ENCODE results near the gene XRCC3. TPM values are rescaled to one million over a fixed set of nuclear protein-coding genes. Genes with fewer than 3 reads are reported as not detected.

The XRCC3 gene
- total RNA-seq, 1 donor from 2014 or later: 30.2 TPM

DNA sequence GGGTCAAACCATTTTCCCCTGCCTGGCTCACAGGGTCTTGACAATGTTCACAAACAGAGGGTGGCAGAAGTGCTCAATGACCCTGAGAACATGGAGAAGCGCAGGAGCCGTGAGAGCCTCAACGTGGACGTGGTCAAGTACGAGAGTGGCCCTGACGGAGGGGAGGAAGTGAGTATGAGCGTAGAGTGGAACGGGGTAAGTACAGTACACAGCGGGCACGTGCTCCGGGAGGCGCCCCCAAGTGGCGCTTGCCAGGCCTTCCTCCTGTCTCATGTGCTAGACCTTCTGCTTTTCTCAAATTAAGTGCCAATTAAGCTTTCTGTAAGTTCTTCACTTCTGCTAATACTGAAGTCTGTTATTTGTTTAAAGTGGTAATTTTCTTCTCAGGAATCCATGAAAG, 35.9 kb downstream of the XRCC3 start:
- Mint-ChIP-seq H3K36me3 (ENCODE audit: insufficient read depth) (peaks cover 25% of the 10 kb centered on the region), H3K27ac (peak overlapping the region; percentile 33), H3K4me1 (ENCODE audit: low read depth) (no peaks in the 10 kb centered on the region), H3K4me3 (ENCODE audit: low read depth) (no peak overlapping the region), H3K9me3 (ENCODE audit: low read depth) (no peaks in the 10 kb centered on the region), H3K27me3 (no peaks in the 10 kb centered on the region)
- DNase-seq (ENCODE audit: low spot score, unreplicated experiment): no peak
- TF ChIP-seq, protein P1, sequence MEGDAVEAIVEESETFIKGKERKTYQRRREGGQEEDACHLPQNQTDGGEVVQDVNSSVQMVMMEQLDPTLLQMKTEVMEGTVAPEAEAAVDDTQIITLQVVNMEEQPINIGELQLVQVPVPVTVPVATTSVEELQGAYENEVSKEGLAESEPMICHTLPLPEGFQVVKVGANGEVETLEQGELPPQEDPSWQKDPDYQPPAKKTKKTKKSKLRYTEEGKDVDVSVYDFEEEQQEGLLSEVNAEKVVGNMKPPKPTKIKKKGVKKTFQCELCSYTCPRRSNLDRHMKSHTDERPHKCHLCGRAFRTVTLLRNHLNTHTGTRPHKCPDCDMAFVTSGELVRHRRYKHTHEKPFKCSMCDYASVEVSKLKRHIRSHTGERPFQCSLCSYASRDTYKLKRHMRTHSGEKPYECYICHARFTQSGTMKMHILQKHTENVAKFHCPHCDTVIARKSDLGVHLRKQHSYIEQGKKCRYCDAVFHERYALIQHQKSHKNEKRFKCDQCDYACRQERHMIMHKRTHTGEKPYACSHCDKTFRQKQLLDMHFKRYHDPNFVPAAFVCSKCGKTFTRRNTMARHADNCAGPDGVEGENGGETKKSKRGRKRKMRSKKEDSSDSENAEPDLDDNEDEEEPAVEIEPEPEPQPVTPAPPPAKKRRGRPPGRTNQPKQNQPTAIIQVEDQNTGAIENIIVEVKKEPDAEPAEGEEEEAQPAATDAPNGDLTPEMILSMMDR (IDR thresholded peaks at IDR 0.05; ENCODE audit: unreplicated experiment): peak; percentile 43

DNA sequence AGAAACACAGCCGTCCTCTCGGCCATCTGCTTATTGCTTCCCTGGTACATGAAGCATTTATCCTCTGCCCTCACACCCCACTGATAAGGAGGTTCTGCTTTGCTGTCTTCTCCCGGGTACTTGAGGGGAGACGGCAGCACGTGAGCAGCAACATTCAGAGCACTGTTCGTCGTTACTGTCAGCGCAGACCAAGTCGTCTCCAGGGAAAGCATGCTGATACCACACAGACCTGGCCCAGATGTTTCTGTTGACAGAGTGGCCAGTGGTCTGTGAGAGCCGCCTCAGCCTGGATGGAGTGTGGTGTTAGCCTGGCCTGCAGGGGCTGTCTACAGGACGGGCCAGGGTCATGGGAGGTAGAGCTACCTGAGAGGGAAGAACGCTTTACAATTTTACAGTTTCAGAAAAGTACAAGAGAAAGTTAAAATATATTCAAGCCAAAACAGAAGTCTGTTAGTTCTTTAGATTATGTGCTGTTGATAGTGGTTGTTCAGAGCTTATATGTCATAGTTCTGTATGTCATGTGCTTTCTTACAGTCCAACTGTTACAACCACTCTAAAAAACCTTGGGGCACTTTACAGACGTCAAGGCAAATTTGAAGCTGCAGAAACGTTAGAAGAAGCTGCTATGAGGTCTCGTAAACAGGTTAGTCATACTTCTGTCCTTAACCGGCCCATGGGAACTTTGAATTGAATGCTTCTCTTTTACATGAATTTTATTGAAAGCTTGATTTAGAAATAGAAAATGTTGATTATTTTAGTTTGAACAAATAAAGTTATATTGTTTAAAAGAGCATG, 38.2 kb downstream of the XRCC3 start:
- no peaks in the 10 kb centered on the region for H3K27me3 Mint-ChIP-seq
- H3K9me3 Mint-ChIP-seq (ENCODE audit: low read depth): no peaks in the 10 kb centered on the region
- H3K27ac Mint-ChIP-seq: peak overlapping the region; percentile 65
- no peak for DNase-seq (ENCODE audit: low spot score, unreplicated experiment)
- TF ChIP-seq, protein P1 (IDR thresholded peaks at IDR 0.05; ENCODE audit: unreplicated experiment): no peak
- H3K36me3 Mint-ChIP-seq (ENCODE audit: insufficient read depth): peaks cover 33% of the 10 kb centered on the region
- H3K4me3 Mint-ChIP-seq (ENCODE audit: low read depth): no peak overlapping the region
- no peaks in the 10 kb centered on the region for H3K4me1 Mint-ChIP-seq (ENCODE audit: low read depth)

DNA sequence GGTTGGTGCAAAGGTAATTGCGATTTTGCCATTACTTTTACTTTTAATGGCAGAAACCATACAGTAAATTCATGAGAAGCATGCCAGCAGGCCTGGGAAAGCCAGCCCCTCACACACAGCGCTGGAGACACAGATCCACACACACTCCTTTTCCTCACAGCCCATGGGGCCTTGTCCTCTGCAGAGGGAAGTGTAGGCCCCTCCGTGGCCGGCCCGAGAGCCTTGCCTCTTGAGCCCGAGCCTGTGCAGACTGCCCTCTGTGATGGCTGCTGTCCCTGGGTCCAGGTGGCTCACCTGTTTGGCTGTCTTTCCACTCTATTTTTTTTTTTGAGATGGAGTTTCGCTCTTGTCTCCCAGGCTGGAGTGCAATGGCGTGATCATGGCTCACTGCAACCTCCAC, 39.3 kb downstream of the XRCC3 start:
- Mint-ChIP-seq H3K4me3 (ENCODE audit: low read depth) (no peak overlapping the region), H3K9me3 (ENCODE audit: low read depth) (no peaks in the 10 kb centered on the region), H3K27ac (no peak overlapping the region), H3K36me3 (ENCODE audit: insufficient read depth) (peaks cover 30% of the 10 kb centered on the region), H3K27me3 (no peaks in the 10 kb centered on the region), H3K4me1 (ENCODE audit: low read depth) (no peaks in the 10 kb centered on the region)
- TF ChIP-seq, protein P1 (IDR thresholded peaks at IDR 0.05; ENCODE audit: unreplicated experiment): no peak
- DNase-seq (ENCODE audit: low spot score, unreplicated experiment): no peak

GRCh38 chr14:103671911-103672310, 43.3 kb downstream of the XRCC3 start:
- peaks cover 21% of the 10 kb centered on the region for H3K36me3 Mint-ChIP-seq (ENCODE audit: insufficient read depth)
- H3K4me1 Mint-ChIP-seq (ENCODE audit: low read depth): no peaks in the 10 kb centered on the region
- DNase-seq (ENCODE audit: low spot score, unreplicated experiment): no peak
- TF ChIP-seq, protein P1 (IDR thresholded peaks at IDR 0.05; ENCODE audit: unreplicated experiment): no peak
- H3K27ac Mint-ChIP-seq: peak overlapping the region; percentile 4
- no peaks in the 10 kb centered on the region for H3K9me3 Mint-ChIP-seq (ENCODE audit: low read depth)
- H3K27me3 Mint-ChIP-seq: no peaks in the 10 kb centered on the region
- H3K4me3 Mint-ChIP-seq (ENCODE audit: low read depth): no peak overlapping the region

DNA sequence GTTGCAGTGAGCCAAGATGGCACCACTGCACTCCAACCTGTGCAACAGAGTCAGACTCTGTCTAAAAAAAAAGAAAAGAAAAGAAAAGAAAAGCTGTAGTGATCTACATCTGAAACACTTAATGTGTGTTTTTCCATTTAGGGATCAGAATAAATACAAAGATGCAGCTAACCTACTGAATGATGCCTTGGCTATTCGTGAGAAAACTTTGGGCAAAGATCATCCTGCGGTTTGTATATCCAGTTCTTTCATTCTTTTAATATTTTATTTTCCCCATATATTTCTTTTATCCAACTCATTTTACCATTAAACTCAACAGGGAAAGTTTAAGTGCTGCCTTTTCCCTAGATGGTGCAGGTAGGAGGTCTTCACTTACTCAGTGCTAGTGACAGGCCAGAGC, 45.9 kb downstream of the XRCC3 start:
- DNase-seq (ENCODE audit: low spot score, unreplicated experiment): no peak
- H3K36me3 Mint-ChIP-seq (ENCODE audit: insufficient read depth): peaks cover 19% of the 10 kb centered on the region
- no peaks in the 10 kb centered on the region for H3K4me1 Mint-ChIP-seq (ENCODE audit: low read depth)
- TF ChIP-seq, protein P1 (IDR thresholded peaks at IDR 0.05; ENCODE audit: unreplicated experiment): no peak
- no peaks in the 10 kb centered on the region for H3K9me3 Mint-ChIP-seq (ENCODE audit: low read depth)
- H3K27ac Mint-ChIP-seq: no peak overlapping the region
- H3K27me3 Mint-ChIP-seq: no peaks in the 10 kb centered on the region
- H3K4me3 Mint-ChIP-seq (ENCODE audit: low read depth): no peak overlapping the region

Data from progenitor cell of endocrine pancreas (in vitro differentiated cells).